Measurements from ENCODE around the gene CEBPG.

The CEBPG gene

DNA sequence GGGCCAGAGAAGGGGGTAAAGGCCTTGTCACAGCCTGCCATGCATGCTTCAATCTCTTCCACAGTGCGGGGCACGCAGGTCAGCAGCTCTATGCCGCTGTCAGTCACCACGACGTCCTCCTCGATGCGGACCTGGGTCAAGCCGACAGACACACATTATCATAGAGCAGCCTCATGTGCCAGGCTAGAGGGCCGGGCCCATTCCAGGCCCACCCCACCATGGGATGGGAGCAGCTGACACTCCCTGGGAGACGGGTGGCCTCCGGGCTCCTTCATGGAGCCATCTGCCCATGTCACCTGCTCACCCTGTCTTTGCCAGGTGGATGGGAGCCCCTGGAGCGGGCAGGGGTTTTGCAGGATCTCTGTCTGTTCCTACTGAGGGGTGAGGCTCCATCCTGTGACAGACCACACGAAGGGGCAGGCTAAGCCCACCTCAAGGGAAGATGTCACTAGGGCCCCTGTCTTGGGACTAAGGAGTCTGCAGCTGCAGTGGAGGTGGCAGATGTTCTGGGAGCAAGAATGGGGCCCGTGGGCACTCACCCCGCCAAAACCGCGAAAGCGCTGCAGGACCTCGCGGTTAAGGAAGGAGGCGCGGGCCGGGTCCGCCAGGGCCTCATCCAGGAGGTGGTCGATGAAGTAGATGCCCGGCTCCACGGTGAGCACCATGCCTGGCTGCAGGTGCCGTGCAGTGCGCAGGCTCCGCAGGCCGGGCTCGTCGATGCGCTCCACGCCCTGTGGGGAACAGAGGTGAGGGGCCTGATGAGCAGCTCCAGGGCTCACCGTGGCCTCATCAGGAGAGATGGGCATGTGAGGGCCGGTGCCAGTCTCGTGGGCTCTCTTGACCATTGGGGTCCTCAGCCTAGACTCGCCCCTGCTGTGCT is 14.1 kb downstream of the CEBPG start:
- H3K4me3 ChIP-seq (replicated peaks; ENCODE audit: low read depth, low read length), result no peak overlapping the region
- H3K36me3 ChIP-seq (ENCODE audit: control insufficient read depth, insufficient read depth, low read length), result peaks cover 4% of the 10 kb centered on the region; the same call in 1 of the 2 replicates
- TF ChIP-seq, protein P1, sequence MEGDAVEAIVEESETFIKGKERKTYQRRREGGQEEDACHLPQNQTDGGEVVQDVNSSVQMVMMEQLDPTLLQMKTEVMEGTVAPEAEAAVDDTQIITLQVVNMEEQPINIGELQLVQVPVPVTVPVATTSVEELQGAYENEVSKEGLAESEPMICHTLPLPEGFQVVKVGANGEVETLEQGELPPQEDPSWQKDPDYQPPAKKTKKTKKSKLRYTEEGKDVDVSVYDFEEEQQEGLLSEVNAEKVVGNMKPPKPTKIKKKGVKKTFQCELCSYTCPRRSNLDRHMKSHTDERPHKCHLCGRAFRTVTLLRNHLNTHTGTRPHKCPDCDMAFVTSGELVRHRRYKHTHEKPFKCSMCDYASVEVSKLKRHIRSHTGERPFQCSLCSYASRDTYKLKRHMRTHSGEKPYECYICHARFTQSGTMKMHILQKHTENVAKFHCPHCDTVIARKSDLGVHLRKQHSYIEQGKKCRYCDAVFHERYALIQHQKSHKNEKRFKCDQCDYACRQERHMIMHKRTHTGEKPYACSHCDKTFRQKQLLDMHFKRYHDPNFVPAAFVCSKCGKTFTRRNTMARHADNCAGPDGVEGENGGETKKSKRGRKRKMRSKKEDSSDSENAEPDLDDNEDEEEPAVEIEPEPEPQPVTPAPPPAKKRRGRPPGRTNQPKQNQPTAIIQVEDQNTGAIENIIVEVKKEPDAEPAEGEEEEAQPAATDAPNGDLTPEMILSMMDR (IDR thresholded peaks at IDR 0.05; ENCODE audit: insufficient read depth, low read length, poor library complexity, severe bottlenecking), result no peak
- H3K27me3 ChIP-seq (replicated peaks; ENCODE audit: control insufficient read depth, insufficient read depth, low read length), result no peaks in the 10 kb centered on the region
- no peak for DNase-seq (ENCODE audit: extremely low read depth, insufficient read length)

DNA sequence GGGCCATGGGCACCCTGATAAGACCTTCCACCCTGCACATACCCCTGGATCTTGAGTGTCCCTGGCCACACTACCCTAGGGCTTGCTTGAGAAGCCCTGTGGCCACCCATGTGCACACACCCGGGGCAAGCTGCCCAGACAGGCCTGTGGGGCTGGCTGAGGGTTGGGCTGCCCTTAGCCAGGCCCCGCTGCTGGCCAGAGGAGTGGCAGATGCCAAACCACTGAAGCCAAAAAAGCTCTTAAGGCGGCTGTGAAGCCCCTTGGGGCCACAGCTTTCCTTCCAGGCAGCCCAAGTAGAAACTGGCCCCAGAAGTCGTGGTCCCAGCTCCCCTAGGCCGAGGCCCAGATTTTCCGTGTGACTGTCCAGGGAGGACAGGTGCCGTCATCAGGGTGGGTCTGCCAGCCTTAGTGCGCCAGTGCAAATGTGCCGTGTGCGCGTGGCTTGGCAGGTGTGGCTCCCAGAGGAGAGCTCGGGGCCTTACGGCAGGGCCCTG is 14.8 kb downstream of the CEBPG start:
- TF ChIP-seq, protein P1 (IDR thresholded peaks at IDR 0.05; ENCODE audit: insufficient read depth, low read length, poor library complexity, severe bottlenecking), result no peak
- no peak overlapping the region for H3K4me3 ChIP-seq (replicated peaks; ENCODE audit: low read depth, low read length)

DNA sequence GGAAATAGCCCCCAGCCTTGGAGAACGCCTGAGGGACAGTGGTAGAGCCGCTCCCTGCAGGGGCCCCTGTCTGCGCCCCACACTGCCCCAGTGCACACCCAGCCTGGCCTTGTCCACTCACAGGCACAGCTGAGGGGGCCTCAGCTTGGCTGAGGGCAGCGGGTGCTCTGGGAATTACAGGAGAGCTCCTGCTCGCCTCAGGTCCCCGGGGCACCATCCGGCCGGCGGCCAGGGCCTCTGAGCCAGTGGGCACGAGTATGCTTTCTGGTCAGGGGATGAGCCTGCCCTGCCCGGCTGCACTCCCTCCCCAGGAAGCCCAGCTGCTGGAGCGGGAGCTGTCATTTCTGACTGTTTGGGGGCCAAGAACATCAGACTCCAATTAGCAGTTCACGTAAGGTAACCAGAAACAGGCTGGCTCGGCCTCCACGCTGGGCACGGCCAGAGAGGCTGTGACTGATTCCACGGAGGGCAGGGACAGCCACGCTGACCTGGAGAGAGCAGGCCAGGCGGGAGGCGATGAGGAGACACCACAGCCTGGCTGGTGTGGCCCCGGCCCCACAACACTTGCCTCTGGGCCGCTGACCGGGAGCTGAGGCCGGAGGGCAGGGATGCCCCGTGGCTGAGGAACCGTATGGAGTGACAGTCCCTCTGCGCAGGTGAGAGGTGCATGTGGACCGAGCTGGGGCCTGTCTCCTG is 15.4 kb downstream of the CEBPG start:
- DNase-seq (ENCODE audit: extremely low read depth, insufficient read length), result no peak
- TF ChIP-seq, protein P1 (IDR thresholded peaks at IDR 0.05; ENCODE audit: insufficient read depth, low read length, poor library complexity, severe bottlenecking), result no peak
- peaks cover 4% of the 10 kb centered on the region; the same call in 1 of the 2 replicates for H3K36me3 ChIP-seq (ENCODE audit: control insufficient read depth, insufficient read depth, low read length)
- no peaks in the 10 kb centered on the region for H3K27me3 ChIP-seq (replicated peaks; ENCODE audit: control insufficient read depth, insufficient read depth, low read length)
- H3K4me3 ChIP-seq (replicated peaks; ENCODE audit: low read depth, low read length), result no peak overlapping the region

More for the DNA sequence above, 14.8 kb downstream of the CEBPG start:
- Histone ChIP-seq H3K36me3 (ENCODE audit: control insufficient read depth, insufficient read depth, low read length) (peaks cover 4% of the 10 kb centered on the region; the same call in 1 of the 2 replicates), H3K27me3 (replicated peaks; ENCODE audit: control insufficient read depth, insufficient read depth, low read length) (no peaks in the 10 kb centered on the region)
- DNase-seq (ENCODE audit: extremely low read depth, insufficient read length), result no peak

DNA sequence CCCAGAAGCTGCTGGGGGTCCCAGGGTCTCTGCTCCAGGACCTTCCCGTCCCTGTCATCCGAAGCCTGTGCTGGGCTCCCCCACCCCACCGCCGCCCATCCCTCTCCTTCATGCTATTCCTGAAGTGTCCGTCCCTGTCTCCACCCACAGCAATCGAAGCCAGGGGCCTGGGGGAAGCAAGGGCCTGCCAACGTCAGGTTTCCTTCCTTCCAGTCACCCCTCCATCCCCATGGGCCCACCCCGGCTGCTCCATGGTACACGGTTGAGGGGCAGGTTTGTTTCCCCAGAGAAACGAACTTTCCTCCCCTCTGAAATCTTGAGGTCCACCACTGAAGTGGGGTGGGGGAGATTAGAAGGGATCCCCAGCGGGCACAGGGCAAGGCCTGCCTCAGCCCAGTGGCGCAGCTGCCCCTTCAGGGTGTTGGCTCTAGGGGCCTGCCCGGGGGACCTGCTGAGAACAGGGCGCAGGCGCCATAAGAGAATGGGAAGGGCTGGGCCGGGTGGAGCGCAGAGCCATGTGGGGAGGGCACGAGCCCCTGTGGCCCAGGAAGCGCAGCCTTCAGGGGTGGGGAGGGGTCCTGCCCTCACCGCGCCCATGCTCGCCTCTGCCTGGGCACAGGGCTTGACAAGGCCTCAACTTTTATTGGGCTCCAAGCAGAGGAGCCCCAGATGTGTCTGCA is 16.1 kb downstream of the CEBPG start:
- DNase-seq (ENCODE audit: extremely low read depth, insufficient read length), result no peak
- H3K4me3 ChIP-seq (replicated peaks; ENCODE audit: low read depth, low read length), result no peak overlapping the region
- TF ChIP-seq, protein P1 (IDR thresholded peaks at IDR 0.05; ENCODE audit: insufficient read depth, low read length, poor library complexity, severe bottlenecking), result no peak
- peaks cover 4% of the 10 kb centered on the region; the same call in 1 of the 2 replicates for H3K36me3 ChIP-seq (ENCODE audit: control insufficient read depth, insufficient read depth, low read length)
- H3K27me3 ChIP-seq (replicated peaks; ENCODE audit: control insufficient read depth, insufficient read depth, low read length), result no peaks in the 10 kb centered on the region

DNA sequence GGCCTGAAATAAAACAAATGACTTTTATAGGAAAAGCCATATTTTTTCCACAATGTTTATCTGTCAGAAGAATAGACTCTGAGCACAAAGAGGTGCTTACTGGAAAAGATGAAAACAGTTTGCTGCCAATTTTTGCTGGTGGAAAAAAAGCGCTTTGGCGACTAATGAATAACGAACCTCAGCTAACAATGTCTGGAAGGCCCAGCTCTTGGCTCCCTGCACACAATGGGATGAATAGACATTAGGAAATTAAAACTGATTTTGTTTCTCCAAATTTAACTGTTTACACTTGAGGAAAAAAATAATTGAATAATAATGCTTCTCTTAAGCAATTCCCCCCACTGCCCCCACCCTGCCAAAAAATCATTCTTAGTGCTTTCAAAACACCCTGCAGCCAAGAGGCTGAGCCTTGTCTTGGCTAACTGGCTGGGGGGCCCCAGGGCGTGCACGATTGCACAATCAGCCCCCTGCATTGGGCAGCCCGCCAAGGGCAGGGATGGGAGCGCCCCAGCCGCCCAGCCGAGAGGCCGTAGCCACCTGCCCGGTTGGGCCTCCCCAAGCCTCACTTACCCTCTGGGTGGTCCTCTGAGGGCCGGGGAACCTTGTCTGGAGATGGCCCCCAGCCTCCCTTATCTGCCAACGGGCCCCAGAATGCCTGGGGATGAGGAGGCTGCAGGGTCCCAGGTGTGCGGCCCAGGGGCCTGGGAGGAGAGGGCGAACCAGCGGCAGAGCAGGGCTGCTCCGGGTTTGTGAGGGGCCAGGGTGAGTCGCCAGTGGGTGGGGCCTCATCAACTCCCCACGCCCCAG is 16.8 kb downstream of the CEBPG start:
- TF ChIP-seq, protein P1 (IDR thresholded peaks at IDR 0.05; ENCODE audit: insufficient read depth, low read length, poor library complexity, severe bottlenecking), result no peak
- Histone ChIP-seq H3K27me3 (replicated peaks; ENCODE audit: control insufficient read depth, insufficient read depth, low read length) (no peaks in the 10 kb centered on the region), H3K4me3 (replicated peaks; ENCODE audit: low read depth, low read length) (no peak overlapping the region), H3K36me3 (ENCODE audit: control insufficient read depth, insufficient read depth, low read length) (peaks cover 4% of the 10 kb centered on the region; the same call in 1 of the 2 replicates)
- no peak for DNase-seq (ENCODE audit: extremely low read depth, insufficient read length)

Measured in GM06990 (cell line).